Hepatic stellate cell (primary cell): ENCODE results near the gene RTKN2.
"Not testable (repeated sequence)": the region's sequence is repeated elsewhere in the genome, so short reads cannot be mapped to it uniquely, and the experiment has no call there.

ENCODE experiments used
- DNase-seq: peaks from one replicate; pipeline ENCODE4 v3.0.0; 2011; ENCODE audit warnings: low spot score

RTKN2 gene, protein sequence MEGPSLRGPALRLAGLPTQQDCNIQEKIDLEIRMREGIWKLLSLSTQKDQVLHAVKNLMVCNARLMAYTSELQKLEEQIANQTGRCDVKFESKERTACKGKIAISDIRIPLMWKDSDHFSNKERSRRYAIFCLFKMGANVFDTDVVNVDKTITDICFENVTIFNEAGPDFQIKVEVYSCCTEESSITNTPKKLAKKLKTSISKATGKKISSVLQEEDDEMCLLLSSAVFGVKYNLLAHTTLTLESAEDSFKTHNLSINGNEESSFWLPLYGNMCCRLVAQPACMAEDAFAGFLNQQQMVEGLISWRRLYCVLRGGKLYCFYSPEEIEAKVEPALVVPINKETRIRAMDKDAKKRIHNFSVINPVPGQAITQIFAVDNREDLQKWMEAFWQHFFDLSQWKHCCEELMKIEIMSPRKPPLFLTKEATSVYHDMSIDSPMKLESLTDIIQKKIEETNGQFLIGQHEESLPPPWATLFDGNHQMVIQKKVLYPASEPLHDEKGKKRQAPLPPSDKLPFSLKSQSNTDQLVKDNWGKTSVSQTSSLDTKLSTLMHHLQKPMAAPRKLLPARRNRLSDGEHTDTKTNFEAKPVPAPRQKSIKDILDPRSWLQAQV

GRCh38 chr10:62268399-62269114 lies at the start of gene RTKN2:
TSS of gene RTKN2 (minus strand) at chr10:62268844. CDS start at chr10:62268610, 234 bp downstream.
- DNase-seq: peak; percentile 87

- DNase-seq: no peak
Measured at GRCh38 chr10:62317257-62317656, 48.6 kb upstream of the RTKN2 start.

DNA sequence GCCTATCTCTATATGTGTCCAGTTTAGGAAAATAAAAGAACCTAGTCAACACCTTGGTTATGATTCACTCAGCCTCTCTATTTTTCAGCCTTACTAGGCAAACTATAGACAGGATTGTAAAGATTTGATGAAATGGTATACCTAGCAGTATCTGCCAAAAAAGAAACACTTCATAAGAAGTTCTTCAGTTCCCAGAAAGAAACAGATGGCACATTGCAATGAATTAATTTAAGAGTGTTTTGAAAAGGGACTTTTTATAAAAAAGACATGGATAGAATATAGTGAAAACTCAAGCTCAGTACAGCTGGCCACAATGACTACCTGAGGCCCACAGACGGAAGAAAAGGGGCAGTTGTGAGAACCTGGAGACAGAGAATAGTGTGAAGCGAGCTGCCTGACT lies 40.6 kb upstream of the RTKN2 start:
- no peak for DNase-seq

- DNase-seq: no peak
Measured at GRCh38 chr10:62308101-62308500, 39.5 kb upstream of the RTKN2 start.

- DNase-seq: no peak
Measured at GRCh38 chr10:62307635-62308034, 39.0 kb upstream of the RTKN2 start.

DNA sequence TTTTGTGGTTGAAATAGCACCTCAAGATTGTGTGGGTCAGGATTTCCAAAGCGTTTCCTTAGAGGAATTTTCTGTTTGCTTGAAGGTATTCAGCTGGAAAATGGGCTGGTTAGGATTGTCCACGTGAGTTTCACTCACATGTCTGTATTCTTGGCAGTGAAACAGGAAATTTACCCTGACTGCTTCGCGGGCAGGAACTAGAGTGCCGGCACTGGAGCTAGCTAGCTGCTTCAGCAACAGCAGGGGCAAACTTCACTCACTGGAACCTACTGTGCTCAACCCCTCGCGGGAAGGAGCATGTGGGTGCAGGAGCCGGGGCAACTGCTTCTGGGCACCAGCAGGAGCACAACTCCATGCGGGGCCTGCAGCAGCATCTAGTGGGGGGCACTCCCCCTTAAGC lies 38.0 kb upstream of the RTKN2 start:
- DNase-seq: no peak

- peak; percentile 8 for DNase-seq
Measured at GRCh38 chr10:62305813-62306212, 37.2 kb upstream of the RTKN2 start.

DNA sequence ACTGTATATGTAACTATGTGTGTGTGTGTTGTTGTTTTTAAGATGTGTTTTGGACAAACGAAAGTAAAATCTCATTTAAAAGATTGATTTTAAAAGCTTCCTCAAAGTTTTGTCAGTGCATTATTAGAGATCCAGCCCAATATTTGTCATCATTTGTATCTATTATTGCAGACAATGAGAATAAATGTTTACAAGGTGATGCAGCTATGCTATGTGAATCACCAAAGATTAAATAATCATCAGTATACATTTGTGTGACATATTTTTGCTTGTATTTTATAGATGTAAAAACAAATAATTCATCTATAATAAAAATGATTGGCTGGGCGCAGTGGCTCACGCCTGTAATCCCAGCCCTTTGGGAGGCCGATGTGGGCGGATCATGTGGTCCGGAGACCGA lies 35.3 kb upstream of the RTKN2 start:
- no peak for DNase-seq

GRCh38 chr10:62302760-62303159 lies 34.1 kb upstream of the RTKN2 start:
- DNase-seq: no peak

- no peak for DNase-seq
Measured at GRCh38 chr10:62297857-62298256, 29.2 kb upstream of the RTKN2 start.

DNA sequence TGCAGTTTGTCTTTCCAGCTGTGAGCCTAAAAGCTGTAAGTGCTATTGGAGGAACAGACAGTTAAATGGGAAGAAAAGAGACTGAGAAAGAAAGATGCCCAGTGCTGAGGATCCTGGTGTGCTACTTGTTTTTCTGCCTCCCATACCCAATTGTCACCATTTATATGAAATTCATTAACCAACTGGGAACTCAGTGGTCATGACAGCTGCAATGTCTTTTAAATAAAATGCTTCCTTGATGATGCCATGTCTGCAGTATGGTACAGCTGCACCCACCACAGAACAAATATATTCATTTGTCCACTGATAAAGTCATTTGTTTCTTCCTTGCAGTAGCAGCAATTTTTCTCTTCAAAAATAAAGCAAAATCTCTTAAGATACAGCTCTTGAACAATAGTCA lies 15.6 kb upstream of the RTKN2 start:
- no peak for DNase-seq

DNA sequence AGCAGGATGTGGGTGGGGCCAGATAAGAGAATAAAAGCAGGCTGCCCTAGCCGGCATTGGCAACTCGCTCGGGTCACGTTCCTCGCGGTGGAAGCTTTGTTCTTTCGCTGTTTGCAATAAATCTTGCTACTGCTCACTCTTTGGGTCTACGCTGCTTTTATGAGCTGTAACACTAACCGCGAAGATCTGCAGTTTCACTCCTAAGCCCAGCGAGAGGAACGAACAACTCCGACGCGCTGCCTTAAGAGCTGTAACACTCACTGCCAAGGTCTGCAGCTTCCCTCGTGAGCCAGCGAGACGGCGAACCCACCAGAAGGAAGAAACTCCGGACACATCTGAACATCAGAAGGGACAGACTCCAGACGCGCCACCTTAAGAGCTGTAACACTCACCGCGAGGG lies 12.7 kb upstream of the RTKN2 start:
- not testable (repeated sequence) for DNase-seq

GRCh38 chr10:62280392-62280791 lies 11.7 kb upstream of the RTKN2 start:
- DNase-seq: not testable (repeated sequence)

DNA sequence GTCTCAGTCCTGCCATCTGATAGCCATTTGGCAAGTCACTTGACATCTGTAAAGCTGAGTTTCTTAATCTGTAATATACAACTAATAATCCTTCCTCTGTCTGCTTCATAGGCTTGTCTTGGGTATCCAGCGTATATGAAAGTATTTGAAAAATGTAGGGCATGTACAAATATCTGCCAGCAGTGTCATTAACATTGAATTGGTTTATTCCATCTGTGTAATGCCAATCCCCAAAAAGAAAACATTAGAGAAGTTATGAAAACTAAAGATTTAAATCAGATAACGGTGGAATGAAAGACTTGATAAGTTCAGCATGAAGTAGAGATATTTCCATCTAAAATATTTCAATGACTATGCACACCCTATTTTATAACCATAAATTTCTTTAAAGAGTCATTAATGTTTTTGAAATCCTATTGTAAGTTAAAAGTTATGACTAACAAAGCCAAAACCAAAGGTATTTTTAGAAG lies 9.8 kb upstream of the RTKN2 start:
- DNase-seq: peak; percentile 29

GRCh38 chr10:62277971-62278370 lies 9.3 kb upstream of the RTKN2 start:
- no peak for DNase-seq

DNA sequence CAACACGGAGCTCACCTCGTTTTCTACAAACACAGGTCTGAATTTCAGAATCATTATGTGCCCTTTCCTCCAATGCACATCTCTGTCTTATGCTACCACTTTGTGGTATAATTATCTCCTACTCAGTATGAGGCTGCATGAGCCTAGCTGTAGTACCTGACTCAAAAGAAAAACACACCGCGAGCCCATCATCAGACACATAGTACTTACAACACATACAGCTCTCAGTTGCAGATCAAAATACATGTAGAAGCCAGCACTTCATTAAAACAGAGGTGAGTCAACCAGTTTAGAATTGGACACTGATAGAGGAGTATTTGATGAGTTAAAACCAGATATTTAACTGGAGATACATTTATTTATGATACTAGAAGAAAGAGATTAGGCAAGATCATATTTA lies 1.4 kb upstream of the RTKN2 start:
- no peak for DNase-seq

DNA sequence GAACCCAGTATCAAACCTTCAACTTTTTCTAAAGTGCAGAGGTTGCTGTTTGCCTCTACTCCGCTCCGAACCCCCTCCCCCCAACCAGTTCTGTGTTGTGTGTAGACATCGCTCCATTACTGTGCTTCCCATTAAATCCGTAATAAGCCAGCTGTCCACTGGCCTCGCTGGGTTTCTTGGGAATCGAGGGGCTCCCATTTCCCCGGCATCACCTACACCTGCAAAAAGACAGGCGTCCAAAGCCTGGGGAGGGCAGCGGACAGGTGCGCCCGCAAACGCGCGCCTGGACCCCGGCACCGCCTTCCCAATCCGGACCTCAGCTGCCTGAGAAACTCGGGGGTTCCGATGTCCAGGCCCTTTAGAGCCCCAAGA lies 631 bp downstream of the RTKN2 start:
- DNase-seq: no peak

DNA sequence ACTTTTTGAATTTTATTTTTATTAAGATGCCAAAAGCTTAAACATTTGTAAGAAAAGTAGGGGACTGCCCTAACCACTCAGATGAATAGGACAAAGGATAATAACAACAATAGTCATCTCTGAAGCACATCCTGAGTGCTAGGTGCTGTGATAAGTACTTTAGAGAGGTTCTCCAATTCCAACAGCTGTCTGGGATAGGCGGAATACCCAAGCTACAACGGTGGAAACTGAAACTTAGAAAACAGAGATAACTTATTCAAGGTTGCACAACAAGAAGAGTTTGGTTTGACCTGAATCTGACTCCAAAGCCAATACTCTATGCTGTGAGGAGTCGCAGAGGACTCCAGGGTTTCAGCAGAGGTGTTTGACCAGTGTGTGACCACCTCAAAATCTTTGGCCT lies 2.0 kb downstream of the RTKN2 start:
- DNase-seq: no peak

- no peak for DNase-seq
Measured at GRCh38 chr10:62266147-62266546, 2.5 kb downstream of the RTKN2 start.

GRCh38 chr10:62264702-62265436 lies 3.8 kb downstream of the RTKN2 start:
- peak; percentile 77 for DNase-seq

GRCh38 chr10:62264126-62264525 lies 4.5 kb downstream of the RTKN2 start:
- DNase-seq: no peak

DNA sequence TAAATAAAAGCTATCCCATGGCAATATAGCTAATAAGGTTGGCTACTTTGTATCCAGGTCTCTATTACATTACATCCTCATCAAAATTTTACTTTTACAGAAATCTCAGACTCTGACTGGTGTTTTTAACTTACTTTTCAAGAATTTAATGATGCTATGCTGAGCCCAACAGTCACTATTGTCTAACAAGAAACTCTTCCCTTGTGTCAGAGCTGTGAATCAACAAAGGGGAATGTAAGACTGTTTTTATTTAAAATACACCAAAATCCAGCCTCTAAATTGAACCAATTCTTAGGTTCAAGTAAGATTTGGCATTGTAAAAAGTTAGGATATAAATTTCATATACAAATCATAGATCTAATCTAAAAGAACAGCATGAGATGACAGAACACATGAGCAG lies 7.0 kb downstream of the RTKN2 start:
- no peak for DNase-seq
